ENCODE measurements around the gene CCNQ. TPM values are rescaled to one million over a fixed set of nuclear protein-coding genes. Genes with fewer than 3 reads are reported as not detected.

The CCNQ gene
- total and polyA plus RNA-seq, 10 of the 15 experiments (the other 5 are each of a cell fraction or from before 2014, with no cell fraction given), result 0.45 to 36.2 (median 18.2) TPM

DNA sequence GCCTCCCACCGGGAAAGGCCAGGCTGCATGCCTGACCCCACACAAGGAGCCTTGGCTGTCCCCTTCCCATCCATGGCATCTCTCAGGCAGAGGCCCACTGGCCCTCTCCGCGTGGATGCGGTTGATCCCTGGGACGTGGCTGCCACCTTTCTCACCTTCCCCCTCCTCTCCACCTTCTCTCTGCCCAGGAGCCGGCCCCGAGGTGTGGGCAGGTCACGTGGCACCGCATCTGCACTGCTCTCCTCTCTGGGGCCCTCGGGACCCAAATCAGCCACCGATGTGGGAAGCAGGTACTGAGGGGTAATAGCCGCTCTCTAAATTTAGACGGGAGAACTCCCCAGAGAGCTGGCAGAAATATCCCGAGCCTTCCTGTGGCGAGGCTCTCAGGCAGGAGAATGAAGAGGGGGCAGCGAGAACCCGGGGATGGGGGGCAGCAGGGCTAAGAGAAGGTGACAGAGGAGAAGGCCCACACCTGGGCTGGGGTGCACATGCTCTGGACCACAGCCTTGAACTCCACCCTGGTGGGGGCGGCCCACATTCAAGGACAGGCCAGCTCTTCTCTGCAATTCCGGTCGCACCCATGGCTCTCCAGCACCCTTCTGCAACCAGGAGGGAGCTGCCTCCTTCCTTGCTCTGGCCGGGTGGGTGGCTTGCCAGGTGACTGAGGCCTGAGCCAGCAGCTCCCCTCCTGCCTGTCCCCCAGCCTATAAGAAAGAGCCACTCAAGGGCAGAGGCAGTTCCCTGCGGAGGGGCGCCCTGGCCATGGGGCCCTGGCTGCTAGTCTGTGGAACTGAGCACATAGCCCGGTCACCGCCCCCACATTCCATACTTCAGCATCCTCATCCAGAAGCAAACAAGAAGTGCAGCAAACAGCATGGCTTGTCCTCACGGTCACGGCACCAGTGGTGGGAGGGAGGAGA, 38.4 kb upstream of the CCNQ start:
- no peaks in the 10 kb centered on the region for H3K79me2 ChIP-seq (ENCODE audit: control insufficient read depth, insufficient read depth, low read length)
- H3K9me3 ChIP-seq (replicated peaks; ENCODE audit: control insufficient read depth, insufficient read depth, low read length), result no peaks in the 10 kb centered on the region; the same call in 2 of the 3 replicates
- ChIA-PET SMC1A (ENCODE audit: uncharacterized antibody, unreplicated experiment) (no interaction called here), POLR2A (interaction anchor here (0.7 kb wide), 1 partner anchor 9 kb away, joined by 3 read pairs; no protein-coding TSS in a partner anchor), CTCF (interaction anchor here (2.2 kb wide), 1 partner anchor 31 kb away, joined by 6 read pairs; no protein-coding TSS in a partner anchor), RAD21 (ENCODE audit: unreplicated experiment) (no interaction called here)
- H3K4me1 ChIP-seq (ENCODE audit: control insufficient read depth, insufficient read depth, low read length), result no peaks in the 10 kb centered on the region
- intact Hi-C loops (cut with micrococcal nuclease; ENCODE audit: unreplicated experiment), result no loop called here
- no peak for FAIRE-seq
- no peak overlapping the region for H3K4me2 ChIP-seq (ENCODE audit: control insufficient read depth, insufficient read depth)
- no peaks in the 10 kb centered on the region for H3K36me3 ChIP-seq (ENCODE audit: control insufficient read depth in 2 of 2, insufficient read depth in 2 of 2, low read length in 1 of 2)
- no TSS peak for BruUV-seq (replicated peaks)
- no peaks in the 10 kb centered on the region for H4K20me1 ChIP-seq (ENCODE audit: control insufficient read depth, insufficient read depth)
- H3K27ac ChIP-seq (ENCODE audit: control insufficient read depth, insufficient read depth), result no peak overlapping the region
- no peak overlapping the region for H2AFZ ChIP-seq (ENCODE audit: control insufficient read depth, low read depth, low read length)
- no peak for DNase-seq (ENCODE audit: low read depth, low spot score)
- ATAC-seq, result no peak
- H3K9ac ChIP-seq (ENCODE audit: control insufficient read depth, insufficient read depth, low read length), result no peak overlapping the region
- WGBS (ENCODE audit: insufficient coverage, insufficient replicate concordance, low lambda C conversion rate, missing lambda C conversion rate), result 32% methylated on average over 27 of the region's 27 CpGs
- H3K27me3 ChIP-seq (replicated peaks in 1 of 2; ENCODE audit: control insufficient read depth in 2 of 2, insufficient read depth in 2 of 2, low read length in 1 of 2), result peaks cover 1 to 2% of the 10 kb centered on the region in 2 experiments; a peak in 2 of 4 replicates
- TF ChIP-seq ZNF384 (IDR thresholded peaks at IDR 0.05; ENCODE audit: borderline replicate concordance, low read depth, low read length) (no peak), BRCA1 (IDR thresholded peaks at IDR 0.05; ENCODE audit: low read depth, low read length) (no peak), SIN3A (IDR thresholded peaks at IDR 0.05; ENCODE audit: low read depth, low read length) (no peak), JUNB (IDR thresholded peaks at IDR 0.05) (no peak), RB1 (IDR thresholded peaks at IDR 0.05; ENCODE audit: borderline replicate concordance) (no peak), IKZF2 (IDR thresholded peaks at IDR 0.05) (no peak), ZNF207 (IDR thresholded peaks at IDR 0.05; ENCODE audit: borderline replicate concordance) (no peak)
- no peak overlapping the region for H3K4me3 ChIP-seq
- in situ Hi-C loops (cut with MboI), result no loop called here

All from GM12878 (cell line).